HG03520 (cell line): Measurements from ENCODE around the gene ADAM10.

Source experiments
- ATAC-seq: cut with Tn5 transposase; IDR thresholded peaks from one replicate; pipeline ENCODE4 v1.9.1; 2021; ENCODE audit warnings: mild to moderate bottlenecking, moderate library complexity; ENCODE audit not compliant: unreplicated experiment

ADAM10 gene

DNA sequence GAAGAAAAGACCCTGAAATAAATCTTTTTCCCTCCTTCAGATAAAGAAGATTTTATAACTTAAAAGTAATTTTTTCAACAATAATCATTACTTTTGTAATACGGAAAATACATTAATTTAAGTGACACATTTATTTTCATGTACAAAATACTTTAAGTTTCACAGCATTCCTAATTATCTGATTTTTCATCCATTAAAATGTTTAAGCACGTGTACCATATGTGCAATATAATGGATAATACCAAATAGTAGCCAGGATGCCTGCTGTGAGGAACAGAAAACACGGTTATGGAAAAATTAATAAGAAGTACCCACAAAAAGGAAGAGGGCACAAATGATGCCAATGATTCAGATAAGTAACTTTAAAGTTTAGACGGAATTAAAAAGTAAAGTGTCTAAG, 33.5 kb downstream of the ADAM10 start:
- ATAC-seq: no peak

DNA sequence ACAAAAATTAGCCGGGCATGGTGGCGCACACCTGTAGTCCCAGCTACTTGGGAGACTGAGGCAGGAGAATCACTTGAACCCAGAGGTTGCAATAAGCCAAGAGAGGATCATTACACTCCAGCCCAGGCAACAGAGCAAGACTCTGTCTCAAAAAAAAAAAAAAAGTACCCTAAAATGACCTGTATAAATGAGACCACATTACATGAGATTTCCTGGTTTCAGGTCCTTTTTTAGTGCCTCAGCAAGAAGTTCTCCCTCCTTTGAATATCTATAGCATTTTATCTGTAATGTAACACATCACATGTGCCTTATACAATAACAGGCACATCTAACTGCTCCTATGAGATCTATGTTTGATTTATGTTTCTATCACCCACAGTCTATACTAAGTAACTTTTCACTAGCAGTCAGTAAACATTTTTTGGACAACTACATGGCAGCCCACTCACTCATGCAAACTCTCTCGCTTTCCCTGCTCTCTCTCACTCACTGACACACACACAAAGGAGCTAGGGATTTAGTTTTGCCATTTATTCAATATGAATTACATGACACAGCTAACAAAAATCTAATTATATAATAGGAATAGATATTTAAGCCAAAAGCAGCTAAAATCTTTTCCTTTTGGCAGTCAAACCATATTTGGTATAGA, 34.1 kb downstream of the ADAM10 start:
- no peak for ATAC-seq

DNA sequence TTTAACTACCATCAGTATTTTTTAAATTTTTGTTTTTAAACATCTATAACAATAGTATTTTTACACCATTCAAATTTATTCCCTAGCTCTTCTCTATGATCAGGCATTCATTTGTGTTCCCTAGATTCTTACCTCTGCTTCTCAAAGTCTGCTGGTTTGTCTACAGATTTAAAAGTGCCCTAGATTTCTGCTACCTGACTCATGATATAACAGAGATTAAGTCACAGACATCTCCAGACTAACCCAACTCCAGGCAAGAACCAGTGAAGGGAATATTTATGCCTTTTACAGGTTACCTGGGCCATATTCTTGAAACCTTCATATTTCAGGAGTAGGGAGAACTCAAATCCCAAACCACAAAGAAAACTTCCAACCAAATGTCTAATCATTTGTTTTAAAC, 38.8 kb downstream of the ADAM10 start:
- no peak for ATAC-seq

- ATAC-seq: no peak
Measured at GRCh38 chr15:58707397-58707796, 42.1 kb downstream of the ADAM10 start.

DNA sequence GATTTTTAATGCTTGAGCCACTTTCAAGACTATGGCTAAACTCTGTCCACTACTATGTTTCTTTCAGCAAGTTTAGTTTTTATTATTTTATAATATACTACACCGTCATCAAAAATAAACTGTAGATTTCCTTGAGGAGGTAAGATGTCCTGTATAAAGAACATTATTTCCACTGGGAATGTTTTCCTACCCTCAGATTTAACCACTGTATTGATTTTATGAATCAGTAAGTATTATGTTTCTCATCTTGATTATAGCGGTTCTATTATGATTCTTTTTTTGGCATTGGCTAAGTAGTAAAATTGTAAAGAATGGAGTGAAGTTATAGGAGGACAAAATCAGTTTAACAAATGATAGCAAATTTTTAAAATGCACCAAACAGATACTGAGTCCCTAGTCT, 44.4 kb downstream of the ADAM10 start:
- no peak for ATAC-seq

- ATAC-seq: no peak
Measured at GRCh38 chr15:58704155-58704865, 45.2 kb downstream of the ADAM10 start.

DNA sequence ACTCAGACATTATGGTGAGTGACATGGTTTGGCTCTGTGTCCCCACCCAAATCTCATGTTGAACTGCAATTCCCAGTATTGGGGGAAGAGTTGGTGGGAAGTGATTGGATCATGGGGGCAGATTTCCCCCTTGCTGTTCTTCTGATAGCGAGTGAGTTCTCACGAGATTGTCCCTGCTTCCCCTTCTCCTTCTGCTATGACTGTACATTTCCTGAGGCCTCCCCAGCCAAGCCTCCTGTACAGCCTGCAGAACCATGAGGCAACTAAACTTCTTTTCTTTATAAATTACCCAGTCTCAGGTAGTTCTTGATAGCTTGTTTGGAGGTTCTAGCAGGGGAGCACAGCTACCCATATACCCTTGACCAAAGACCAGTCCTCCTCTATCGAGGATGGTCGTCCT, 45.9 kb downstream of the ADAM10 start:
- no peak for ATAC-seq

GRCh38 chr15:58702233-58702632, 47.3 kb downstream of the ADAM10 start:
- no peak for ATAC-seq

DNA sequence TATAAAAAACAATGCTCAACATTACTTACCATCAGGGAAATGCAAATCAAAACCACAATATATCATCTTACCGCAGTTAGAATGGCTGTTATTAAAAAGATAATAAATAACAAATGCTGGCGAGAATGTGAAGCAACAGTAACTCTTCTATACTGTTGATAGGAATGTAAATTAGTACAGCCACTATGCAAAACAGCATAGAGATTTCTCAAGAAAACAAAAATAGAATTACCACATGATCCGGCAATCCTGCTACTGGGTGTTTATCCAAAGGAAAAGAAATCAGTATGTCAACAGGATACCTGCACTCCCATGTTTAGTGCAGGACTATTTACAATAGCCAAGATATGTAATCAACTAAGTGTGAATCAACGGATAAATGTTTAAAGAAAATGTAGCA, 48.1 kb downstream of the ADAM10 start:
- no peak for ATAC-seq

DNA sequence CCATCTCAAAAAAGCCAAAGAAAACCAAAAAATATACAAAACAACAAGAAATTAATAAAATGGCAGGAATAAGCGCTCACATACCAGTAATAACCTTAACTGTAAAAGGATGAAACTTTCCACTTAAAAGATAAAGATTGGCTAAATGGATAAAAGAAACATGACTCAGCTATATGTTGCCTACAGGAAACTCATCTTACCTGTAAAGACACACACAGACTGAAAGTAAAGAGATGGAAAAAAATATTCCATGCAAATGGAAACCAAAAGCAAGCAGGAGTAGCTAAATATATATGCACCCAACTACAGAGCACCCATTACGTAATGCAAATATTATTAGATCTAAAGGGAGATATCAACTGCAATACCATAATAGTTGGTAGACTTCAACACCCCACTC, 49.7 kb downstream of the ADAM10 start:
- no peak for ATAC-seq

GRCh38 chr15:58698887-58699641, 50.4 kb downstream of the ADAM10 start:
- ATAC-seq: no peak

DNA sequence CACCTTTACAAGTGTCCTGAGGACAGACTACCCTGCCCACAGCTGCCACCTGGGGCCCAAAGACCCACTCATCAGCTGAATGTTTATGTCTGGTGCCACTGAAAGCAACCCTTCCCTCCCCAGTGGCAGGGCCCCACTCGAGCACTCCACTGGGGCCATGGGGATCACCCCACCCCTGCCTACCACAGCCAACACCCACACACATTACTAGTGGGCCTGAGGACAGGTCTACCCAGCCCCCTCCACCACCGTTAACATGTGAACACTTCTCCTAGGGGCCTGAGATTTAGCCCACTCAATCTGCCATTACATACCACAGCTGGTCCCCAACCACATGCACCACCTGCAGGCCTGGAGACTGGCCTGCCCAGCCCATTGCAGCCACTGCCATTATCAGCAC, 52.3 kb downstream of the ADAM10 start:
- no peak for ATAC-seq

GRCh38 chr15:58696738-58697137, 52.8 kb downstream of the ADAM10 start:
- no peak for ATAC-seq

DNA sequence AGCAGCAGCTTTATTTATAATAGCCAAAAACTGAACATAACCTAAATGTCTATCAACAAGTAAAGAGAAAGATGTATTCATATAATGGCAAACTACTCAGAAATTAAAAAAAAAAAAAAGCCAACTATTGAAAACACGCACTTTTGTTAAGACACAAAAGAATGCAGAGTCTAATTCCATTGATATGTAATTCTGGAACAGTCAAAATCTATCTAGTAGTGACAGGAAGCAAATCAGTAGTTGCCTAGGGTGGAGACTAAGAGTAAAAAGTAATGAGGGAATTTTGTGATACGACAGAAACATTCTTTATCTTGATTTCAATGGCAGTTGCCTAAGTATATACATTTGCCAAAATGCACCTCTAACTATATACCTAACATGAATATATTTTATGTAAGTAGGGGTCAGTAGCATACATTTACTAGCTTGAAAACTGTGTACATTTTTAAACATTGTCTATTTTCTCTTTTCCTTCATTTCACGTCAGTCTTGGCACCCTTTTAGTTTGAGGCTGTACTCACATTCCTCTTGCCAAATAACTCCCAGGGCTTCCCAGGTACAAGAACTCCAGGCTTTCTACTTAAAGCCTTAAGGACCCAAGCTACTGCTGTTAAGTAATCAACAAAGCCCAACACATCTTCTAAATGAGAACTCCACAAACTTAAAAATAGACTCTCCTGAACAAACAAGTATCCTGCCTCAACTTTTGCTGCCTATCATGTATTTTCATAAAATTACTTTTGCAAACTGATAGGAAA, 54.7 kb downstream of the ADAM10 start:
- no peak for ATAC-seq

GRCh38 chr15:58690703-58691102, 58.8 kb downstream of the ADAM10 start:
- ATAC-seq: no peak

DNA sequence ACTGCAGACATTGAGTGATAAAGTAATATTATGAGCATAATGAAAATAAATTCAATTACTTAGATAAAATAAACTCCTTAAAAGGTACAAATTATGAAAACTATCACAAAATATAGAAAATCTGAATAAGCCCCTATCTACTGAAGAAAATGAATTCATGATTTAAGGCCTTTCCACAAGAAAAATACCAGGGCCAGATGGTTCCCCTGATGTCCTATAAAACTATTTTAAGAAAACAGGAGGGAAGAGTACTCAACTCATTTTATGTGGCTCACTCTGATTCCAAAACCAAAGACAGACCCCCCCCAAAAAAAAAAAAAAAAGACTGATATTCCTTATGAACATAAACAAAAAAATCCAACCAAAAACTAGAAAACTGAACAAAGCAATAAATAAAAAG, 59.9 kb downstream of the ADAM10 start:
- no peak for ATAC-seq

GRCh38 chr15:58686286-58686685, 63.2 kb downstream of the ADAM10 start:
- no peak for ATAC-seq

GRCh38 chr15:58684751-58685150, 64.8 kb downstream of the ADAM10 start:
- no peak for ATAC-seq

DNA sequence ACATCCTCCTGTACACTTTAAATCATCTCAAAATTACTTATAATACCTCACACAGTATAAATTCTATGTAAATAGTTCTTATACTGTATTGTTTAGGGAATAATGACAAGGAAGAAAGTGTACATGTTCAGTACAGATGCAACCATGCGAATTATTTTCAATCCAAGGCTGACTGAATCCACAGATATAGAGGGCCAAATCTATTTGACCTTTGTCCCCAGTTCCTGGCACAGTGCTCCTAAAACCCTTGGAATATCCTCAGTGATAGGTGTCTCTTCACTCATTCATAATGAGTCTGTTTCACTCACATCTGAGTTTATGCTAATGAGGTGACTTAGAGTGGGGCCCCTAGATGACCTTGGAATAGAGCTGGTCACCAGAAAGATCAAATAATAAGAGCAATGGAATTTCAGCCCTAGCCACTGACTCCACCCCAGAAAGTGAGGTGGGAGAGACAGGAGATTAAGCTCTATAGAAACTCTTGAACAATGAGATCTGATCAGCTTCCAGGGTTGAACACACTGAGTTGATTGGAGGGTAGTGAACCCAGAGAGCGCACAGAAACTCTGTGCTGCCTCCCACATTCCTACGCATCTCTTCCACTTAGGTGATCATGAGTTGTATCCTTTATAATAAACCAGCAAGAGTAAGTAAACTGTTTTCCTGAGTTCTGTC, 65.3 kb downstream of the ADAM10 start:
- ATAC-seq: no peak

- no peak for ATAC-seq
Measured at GRCh38 chr15:58682234-58682633, 67.3 kb downstream of the ADAM10 start.

- no peak for ATAC-seq
Measured at GRCh38 chr15:58678683-58679082, 70.8 kb downstream of the ADAM10 start.
